Breast epithelium (tissue), 3 donors: ENCODE measurements around the gene KREMEN1.

Experiments
- CTCF ChIP-seq, 3 donors: fragments of 450-650 bp; IDR thresholded peaks; one replicate each; pipeline ENCODE4 v1.5.1; 2016 to 2017; ENCODE audit warnings: antibody characterized with exemption in 3 of 3, mild to moderate bottlenecking in 3 of 3, moderate library complexity in 3 of 3
- POLR2AphosphoS5 ChIP-seq, 3 donors: sonication (generic); formaldehyde crosslinking; IDR thresholded peaks; one replicate each; pipeline ENCODE4 v1.6.1; 2017; ENCODE audit warnings: antibody characterized with exemption in 3 of 3

- TF ChIP-seq CTCF (IDR thresholded peaks at IDR 0.05) (no peak), POLR2AphosphoS5 (IDR thresholded peaks at IDR 0.05) (no peak)
Measured at GRCh38 chr22:29114392-29114791, 41.6 kb downstream of the KREMEN1 start.
